DMS114 treated with DMSO at 0.1 percent for 48 hours (cell line): Measurements from ENCODE around the gene MLPH.
A peak's percentile ranks its signal among the peaks of the same experiment; 100 is the strongest.

Experiments
- DNase-seq: peaks from one replicate; lab custom pipeline; 2025; ENCODE audit not compliant: unreplicated experiment; lab: John Stamatoyannopoulos, UW

Gene MLPH

DNA sequence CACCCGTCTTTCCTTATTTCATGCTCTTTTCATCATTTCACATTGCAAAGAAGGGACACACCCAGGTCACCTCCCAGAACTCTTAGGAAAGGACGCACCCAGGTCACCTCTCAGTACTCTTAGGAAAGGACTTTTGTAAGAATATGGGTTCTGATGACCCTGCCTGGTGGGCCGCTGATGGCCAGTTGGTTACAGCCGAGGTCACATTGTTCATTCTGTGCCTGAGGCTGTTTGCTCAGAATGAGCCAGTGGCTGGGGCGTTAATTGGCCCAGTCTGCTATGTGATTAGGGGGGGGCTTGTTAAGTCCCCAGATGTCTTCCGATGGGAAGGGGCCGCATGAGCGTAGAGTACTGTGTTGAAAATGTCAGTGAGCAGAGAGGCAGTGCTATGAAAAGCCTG is 9.4 kb downstream of the MLPH start:
- DNase-seq: no peak

DNA sequence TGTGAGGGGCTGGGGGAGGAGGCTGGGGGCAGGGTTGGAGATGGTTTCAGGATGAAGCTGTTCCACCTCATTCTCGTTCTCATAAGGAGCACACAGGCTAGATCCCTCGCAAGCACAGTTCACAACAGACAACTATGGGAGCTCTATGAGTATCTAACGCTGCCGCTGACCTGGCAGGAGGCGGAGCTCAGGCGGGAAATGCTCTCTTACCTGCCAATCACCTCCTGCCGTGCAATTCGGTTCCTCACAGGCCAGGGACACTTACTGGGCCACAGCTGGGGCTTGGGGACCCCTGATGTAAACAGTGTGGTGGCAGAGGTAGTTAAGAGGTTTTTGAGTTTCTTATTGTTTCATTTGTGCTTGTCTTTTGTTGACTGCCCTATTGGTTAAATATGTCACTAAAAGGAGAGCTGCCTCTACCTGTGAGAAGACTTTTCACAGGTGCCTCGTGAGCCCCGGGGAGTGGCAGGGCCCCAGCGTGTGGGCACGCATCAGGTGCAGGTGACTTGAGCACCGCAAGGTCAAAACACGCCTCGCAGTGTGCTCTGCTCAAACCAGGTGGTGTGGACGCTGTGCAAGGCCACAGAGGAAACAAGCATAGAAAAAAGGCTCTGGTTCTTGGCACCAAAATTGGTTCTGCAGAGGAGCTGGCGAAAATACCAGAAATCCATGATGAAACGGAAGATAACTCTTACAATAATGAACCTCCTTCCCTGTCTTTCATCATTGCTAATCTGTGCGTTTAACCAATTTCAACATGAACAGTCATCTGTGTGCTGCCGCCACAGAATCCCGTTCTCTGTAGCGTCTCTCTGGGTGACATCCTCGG is 10.2 kb downstream of the MLPH start:
- DNase-seq: no peak

DNA sequence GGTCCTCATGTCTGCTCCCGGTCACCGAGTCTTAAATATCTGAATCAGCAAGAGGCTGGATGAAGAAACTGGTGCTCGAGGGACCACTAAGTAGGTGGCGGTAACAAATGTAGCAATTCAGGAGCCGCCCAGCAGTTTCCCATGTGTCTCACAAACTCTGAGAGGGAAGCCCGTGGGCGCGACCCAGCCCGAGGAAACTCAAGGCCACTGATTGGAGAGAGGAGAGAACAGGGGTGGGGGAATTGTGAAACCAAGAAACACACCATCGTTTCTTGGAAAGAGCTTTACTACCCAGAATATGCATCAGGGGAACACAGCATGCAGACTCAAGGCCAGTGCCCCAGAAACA is 10.8 kb downstream of the MLPH start:
- DNase-seq: no peak

DNA sequence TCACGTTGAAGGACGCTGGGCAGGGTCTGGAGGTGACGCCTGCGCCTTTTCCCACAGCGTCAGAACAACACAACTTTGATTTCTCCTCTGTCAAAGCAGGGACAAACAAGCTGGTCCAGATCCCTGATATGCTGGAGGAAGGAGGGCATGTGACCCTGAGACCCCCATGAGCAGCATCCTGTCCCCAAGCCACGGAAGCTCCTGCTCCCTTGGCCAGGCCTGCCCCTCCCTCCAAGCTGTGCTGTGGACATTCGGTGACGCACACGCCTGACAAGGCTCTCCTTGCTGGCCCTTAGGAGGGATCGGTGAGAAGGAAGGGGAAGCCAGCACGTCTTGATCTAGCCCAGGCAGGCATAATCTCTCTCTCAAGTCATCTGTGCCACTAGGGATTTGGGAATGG is 11.3 kb downstream of the MLPH start:
- DNase-seq: no peak

DNA sequence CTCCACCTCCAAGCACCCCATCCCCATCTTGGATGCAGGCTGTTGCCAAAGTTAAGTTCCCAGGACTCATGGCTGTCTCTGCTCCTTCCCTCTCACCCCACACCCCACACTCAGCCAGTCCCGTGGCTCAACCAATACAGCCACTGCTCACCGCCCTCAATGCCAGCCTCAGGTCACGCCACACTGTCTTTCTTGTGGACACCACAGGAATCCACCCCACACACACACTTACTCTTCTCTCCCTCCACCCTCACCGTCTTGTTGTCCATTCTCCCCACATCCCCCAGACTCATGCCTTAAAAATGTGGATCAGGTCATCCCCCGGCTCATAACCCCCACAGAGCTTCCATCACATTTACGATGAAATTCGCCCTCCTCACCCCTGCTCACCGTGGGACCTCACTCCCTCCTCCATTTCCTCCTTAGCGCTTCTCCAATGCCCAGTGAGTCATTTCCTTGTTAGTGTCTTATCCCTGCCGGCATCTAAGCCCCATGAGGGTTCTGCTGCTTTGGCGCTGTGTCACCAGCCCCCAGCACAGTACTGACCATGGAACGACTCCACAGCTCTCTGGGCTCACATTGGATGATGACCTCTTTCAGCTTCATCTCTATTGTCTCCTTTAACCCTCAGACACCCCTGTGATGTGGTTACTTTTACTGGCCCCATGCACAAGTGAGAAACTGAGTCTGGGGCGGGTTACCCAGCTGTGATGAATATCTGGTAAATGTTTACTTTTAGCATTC is 13.8 kb downstream of the MLPH start:
- DNase-seq: no peak

DNA sequence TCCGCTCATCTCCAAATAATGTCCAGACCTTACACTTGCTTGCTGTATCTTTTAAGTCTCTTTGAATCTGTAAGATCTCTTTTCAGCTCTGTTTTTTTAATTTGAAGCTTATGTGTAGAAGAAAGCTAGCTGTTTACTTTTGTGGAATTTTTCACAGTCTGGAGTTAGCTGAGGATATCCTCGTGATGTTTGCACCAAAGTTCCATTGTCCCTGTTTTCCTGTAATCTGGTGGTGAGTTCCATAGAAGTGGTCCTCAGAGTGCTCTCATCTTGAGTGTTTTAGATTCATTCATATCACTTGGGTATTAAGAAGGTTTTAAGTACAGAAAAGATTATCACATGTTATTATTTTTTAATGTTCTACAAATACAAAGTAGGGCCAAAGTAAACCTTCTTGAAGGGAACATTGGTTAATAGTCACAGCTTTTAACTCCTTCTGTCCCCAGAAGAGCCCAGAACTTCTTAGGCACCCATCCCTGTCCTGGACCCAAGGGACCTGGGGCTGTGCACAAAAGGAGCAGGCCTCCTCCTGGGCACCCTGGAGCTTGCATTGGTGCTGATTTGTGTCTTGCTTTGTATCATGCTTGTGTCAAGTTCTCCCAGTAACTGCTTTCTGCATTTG is 15.0 kb downstream of the MLPH start:
- DNase-seq: no peak

- no peak for DNase-seq
These were observed 16.1 kb downstream of the MLPH start for GRCh38 chr2:237503201-237503600.

- no peak for DNase-seq
These were observed 18.3 kb downstream of the MLPH start for GRCh38 chr2:237505188-237505939.

DNA sequence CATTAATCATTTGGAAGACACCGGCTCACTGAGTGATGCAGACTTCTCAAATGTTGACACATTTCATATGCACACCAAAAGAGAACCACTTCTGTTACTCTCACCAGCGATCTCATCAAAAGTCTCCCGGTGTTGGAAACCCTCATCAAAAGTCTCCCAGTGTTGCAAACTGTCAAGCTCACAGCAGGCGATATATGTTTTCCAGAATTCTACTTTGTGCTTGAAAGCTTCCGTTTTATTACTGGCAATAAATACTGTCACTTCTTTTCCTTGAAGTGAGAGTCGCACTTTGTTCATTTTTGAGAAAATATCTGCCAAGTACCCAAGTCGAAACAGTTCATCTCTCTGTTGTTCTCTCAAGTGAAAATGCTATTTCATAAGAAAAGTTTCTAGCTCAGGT is 20.5 kb downstream of the MLPH start:
- DNase-seq: no peak

- DNase-seq: no peak
These were observed 21.3 kb downstream of the MLPH start for GRCh38 chr2:237508361-237508760.

DNA sequence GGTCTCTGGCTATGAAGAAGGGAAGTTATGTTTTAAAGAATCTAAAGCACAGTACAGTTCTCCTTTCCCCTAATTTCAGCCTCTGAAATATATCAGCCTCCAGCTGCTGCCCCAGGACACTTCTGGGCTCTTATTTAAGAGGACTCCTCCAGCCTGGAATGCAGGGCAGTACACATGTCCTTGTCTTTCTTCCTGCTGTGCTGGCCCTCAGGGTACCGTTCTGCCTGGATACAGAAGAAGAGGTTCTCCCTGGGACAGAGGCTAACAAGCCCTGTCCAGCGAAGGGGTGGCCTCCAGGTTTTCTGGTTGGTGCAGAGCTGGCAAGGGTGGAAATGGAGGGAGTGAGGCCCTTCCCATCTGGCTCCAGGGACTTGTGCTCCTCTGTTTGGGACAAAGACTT is 22.1 kb downstream of the MLPH start:
- no peak for DNase-seq

DNA sequence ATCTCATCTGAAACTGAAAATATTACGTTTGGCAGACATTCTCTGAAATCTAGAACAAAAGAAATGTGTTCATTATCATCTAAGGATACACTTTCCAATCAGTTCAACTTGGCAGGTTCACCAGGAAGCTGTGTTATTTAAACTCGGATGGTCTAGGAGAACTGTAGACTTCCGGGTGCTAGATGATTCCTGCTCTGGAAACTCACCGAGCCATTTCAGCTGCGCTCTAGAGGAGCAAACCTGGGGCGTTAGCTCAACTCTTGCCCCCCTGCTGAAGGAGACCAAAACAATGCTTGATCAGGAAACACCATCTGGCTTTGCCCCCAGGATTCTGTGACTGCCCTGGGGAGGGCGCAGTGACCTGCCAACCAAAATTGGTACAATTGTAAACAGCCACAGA is 22.9 kb downstream of the MLPH start:
- no peak for DNase-seq

DNA sequence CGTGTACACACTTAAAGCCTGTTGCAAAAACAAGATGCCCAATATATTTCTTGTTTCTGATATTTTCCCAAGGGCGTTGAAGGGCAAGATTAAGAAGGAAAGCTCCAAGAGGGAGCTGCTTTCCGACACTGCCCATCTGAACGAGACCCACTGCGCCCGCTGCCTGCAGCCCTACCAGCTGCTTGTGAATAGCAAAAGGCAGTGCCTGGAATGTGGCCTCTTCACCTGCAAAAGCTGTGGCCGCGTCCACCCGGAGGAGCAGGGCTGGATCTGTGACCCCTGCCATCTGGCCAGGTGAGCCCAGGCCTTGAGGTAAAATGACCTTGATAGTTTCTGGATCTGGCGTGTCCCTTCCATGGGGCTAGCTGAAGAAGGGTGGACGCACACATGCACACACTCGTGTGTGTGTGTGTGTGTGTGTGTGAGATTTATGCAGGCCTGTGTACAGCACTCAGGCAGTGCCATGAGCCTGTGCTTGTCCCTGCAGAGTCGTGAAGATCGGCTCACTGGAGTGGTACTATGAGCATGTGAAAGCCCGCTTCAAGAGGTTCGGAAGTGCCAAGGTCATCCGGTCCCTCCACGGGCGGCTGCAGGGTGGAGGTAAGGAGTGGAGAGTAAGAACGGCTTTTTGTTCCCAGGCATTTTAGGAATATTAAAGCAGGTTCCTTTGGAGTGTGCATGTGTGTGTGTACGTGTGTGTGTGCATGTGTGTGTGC is 23.6 kb downstream of the MLPH start:
- no peak for DNase-seq

DNA sequence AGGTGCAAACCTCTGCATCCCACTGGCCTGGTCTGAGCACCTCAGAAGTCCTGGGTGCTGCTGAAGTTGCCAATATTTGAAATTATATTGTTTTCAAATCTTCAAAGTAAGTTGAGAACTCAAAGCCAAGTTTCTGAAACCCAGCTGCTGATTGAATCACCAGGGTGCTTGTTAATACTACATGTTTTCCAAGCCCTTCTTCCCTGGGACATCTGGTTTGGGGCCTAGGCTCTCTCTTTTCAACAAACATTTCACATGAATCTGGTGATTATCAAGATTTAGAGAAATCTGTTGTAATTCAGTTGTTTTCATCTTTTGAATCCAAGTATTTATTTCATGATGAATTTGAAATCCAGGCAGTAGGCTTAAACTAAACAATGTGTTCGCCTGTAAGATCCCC is 24.4 kb downstream of the MLPH start:
- no peak for DNase-seq

DNA sequence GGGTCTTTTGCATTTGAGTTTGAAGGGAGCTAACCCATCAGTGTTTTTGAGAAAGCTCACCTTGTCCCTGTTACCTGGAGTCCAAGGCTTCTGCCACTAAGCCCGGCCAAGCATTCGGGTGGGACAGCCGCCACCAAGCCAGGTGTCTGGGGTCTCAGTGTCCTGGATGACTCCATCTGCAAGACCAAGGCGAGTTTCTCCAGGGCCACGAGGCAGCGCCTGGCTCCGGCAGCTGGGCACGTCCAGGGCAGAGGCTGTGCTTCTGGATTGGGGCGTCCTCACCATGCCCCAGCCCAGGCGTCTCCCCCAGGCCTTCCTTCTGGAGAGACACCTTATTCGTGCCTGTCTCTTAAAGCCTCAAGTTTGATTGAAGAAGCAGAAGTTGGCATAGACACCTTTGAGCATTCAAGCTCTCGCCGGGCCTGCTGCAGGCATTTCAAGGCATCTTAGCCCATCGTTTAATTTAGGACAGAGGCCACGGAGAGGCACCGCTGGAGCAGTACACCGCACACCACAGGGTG is 24.9 kb downstream of the MLPH start:
- DNase-seq: no peak

DNA sequence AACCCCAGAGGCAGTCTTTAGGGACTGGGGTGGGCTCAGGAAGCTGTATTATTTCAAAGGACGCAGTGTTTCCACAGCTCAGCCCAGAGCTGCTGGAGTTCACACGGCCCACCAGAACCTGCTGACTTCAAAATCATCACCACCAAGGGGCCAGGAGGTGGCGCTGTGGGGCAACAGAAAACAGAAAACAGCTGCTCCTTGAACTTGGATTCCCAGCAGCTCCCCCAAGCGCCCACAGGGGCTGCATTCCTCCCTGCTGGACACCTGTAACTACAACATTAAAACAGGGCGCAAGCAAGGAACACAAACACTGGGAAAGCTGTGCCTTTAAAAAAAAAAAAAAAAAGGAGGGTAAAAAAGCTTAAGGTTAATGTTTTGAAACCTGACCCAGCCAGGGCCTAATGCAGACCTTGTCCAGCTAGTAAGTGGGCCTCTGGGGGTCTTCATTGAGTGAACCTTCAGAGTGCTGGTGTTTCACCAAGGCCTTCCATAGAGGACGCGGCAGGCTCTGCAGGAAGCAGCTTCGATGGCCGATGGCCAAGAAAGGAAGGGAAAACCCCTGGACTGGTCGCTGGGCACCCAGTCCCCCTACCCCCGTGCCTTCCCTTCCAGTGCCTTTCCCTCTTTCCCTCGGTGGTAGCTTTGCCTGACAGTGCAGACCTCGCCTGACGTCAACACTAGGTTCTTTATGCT is 25.9 kb downstream of the MLPH start:
- peak; percentile 72 for DNase-seq

GRCh38 chr2:237513693-237514092 is 26.6 kb downstream of the MLPH start:
- DNase-seq: no peak

- no peak for DNase-seq
These were observed 27.6 kb downstream of the MLPH start for GRCh38 chr2:237514474-237515130.

GRCh38 chr2:237515166-237515565 is 28.1 kb downstream of the MLPH start:
- DNase-seq: no peak
